RWPE1 (cell line): ENCODE measurements around the gene SLC39A9.
"Not testable (repeated sequence)": the region's sequence is repeated elsewhere in the genome, so short reads cannot be mapped to it uniquely, and the experiment has no call there.

Experiments
- CTCF ChIA-PET: fragments of 350-600 bp; sonication (Branson Sonifier 250); formaldehyde crosslinking; extraction: SDS; loops from one replicate; lab custom pipeline; 2021; lab: Yijun Ruan, JAX
- POLR2A ChIA-PET: fragments of 400-600 bp; formaldehyde crosslinking; extraction: SDS; loops from one replicate; lab custom pipeline; 2020; ENCODE audit warnings: antibody characterized with exemption; ENCODE audit not compliant: low non-redundant PET; lab: Yijun Ruan, JAX
- DNase-seq: peaks from one replicate; pipeline ENCODE4 v3.0.0; 2012; ENCODE audit warnings: low spot score
- H3K27ac ChIP-seq: fragments of 450-650 bp; 2 replicates; pipeline ENCODE4 v1.5.1; 2017
- CTCF ChIP-seq: fragments of 450-650 bp; conservative IDR thresholded peaks from 2 replicates; pipeline ENCODE4 v1.5.1; 2017; ENCODE audit warnings: low read depth, mild to moderate bottlenecking

The SLC39A9 gene

GRCh38 chr14:69374235-69374634 is 24.3 kb upstream of the SLC39A9 start:
- no peak for DNase-seq
- no peak overlapping the region for H3K27ac ChIP-seq
- TF ChIP-seq CTCF: no peak
- POLR2A ChIA-PET: no interaction called here
- CTCF ChIA-PET: interaction anchor here (0.9 kb wide), 1 partner anchor 13 kb away, joined by 4 read pairs; no protein-coding TSS in a partner anchor

GRCh38 chr14:69375182-69375581 is 23.3 kb upstream of the SLC39A9 start:
- no peak overlapping the region for H3K27ac ChIP-seq
- no peak for TF ChIP-seq CTCF
- no peak for DNase-seq
- CTCF ChIA-PET: no interaction called here
- POLR2A ChIA-PET: no interaction called here

GRCh38 chr14:69375722-69376121 is 22.8 kb upstream of the SLC39A9 start:
- no peak for DNase-seq
- CTCF ChIA-PET: no interaction called here
- POLR2A ChIA-PET: no interaction called here
- TF ChIP-seq CTCF: no peak
- no peak overlapping the region for H3K27ac ChIP-seq

GRCh38 chr14:69376439-69376838 is 22.1 kb upstream of the SLC39A9 start:
- H3K27ac ChIP-seq: no peak overlapping the region
- DNase-seq: no peak
- CTCF ChIA-PET: interaction anchor here (0.6 kb wide), 2 partner anchors 34 to 85 kb away, joined by 3 to 4 read pairs; no protein-coding TSS in a partner anchor

GRCh38 chr14:69378274-69378673 is 20.2 kb upstream of the SLC39A9 start:
- H3K27ac ChIP-seq: no peak overlapping the region
- CTCF ChIA-PET: interaction anchor here (0.6 kb wide), 1 partner anchor 1541 kb away, joined by 5 read pairs; no protein-coding TSS in a partner anchor
- no peak for DNase-seq
- no peak for TF ChIP-seq CTCF
- POLR2A ChIA-PET: no interaction called here

More at GRCh38 chr14:69376439-69376838, 22.1 kb upstream of the SLC39A9 start:
- TF ChIP-seq CTCF: no peak
- POLR2A ChIA-PET: no interaction called here

GRCh38 chr14:69387311-69387710 is 11.2 kb upstream of the SLC39A9 start:
- no peak overlapping the region for H3K27ac ChIP-seq
- DNase-seq: no peak
- no peak for TF ChIP-seq CTCF
- POLR2A ChIA-PET: no interaction called here
- CTCF ChIA-PET: interaction anchor here (0.5 kb wide), 1 partner anchor 13 kb away, joined by 4 read pairs; no protein-coding TSS in a partner anchor

GRCh38 chr14:69391400-69391799 is 7.1 kb upstream of the SLC39A9 start:
- POLR2A ChIA-PET, H3K27ac ChIP-seq, DNase-seq, CTCF ChIA-PET: not testable (repeated sequence)
